ENCODE results near the gene EPB41.

- TF ChIP-seq CTCF (IDR thresholded peaks at IDR 0.05; ENCODE audit: control extremely low read depth in 1 of 3, insufficient read depth in 1 of 3, low read depth in 1 of 3, low read length in 3 of 3), result no peak
- TF ChIP-seq SP1 (IDR thresholded peaks at IDR 0.05; ENCODE audit: low read depth, low read length), result no peak
- no peak for TF ChIP-seq MAFK (IDR thresholded peaks at IDR 0.05; ENCODE audit: low read depth, low read length)
- TF ChIP-seq POLR2A (IDR thresholded peaks at IDR 0.05; ENCODE audit: control extremely low read depth in 1 of 2, low read depth in 2 of 2, low read length in 2 of 2), result no peak
- TF ChIP-seq SUZ12 (IDR thresholded peaks at IDR 0.05; ENCODE audit: low read length), result no peak
- TF ChIP-seq YY1 (IDR thresholded peaks at IDR 0.05; ENCODE audit: low read depth, low read length), result no peak
- no peak for TF ChIP-seq KDM1A (IDR thresholded peaks at IDR 0.05; ENCODE audit: borderline replicate concordance, low read length)
- no peak for TF ChIP-seq BACH1 (IDR thresholded peaks at IDR 0.05; ENCODE audit: low read length)
- no peak for TF ChIP-seq SP4 (IDR thresholded peaks at IDR 0.05; ENCODE audit: low read length)
- no peak for TF ChIP-seq TEAD4 (IDR thresholded peaks at IDR 0.05; ENCODE audit: low read depth, low read length)
- no peak for TF ChIP-seq EZH2 (IDR thresholded peaks at IDR 0.05; ENCODE audit: low read depth, low read length, severe bottlenecking)
- no peak for TF ChIP-seq SIN3A (conservative IDR thresholded peaks at IDR 0.05 in 1 of 2, IDR thresholded peaks at IDR 0.05 in 1 of 2; ENCODE audit: low read depth in 1 of 2, low read length in 2 of 2)
- TF ChIP-seq CREB1 (IDR thresholded peaks at IDR 0.05), result no peak
These were observed 247.7 kb downstream of the EPB41 start for GRCh38 chr1:29162025-29162424.
